G401.6 (cell line): ENCODE data around the gene TBC1D22A.

Experiments used
- FAIRE-seq: peaks from 2 replicates; lab custom pipeline; 2012; peaks lifted over from hg19 to GRCh38; lab: Jason Lieb, UNC

TBC1D22A gene

GRCh38 chr22:47205081-47205491 is 442.6 kb downstream of the TBC1D22A start:
- no peak for FAIRE-seq

GRCh38 chr22:47205554-47205953 is 443.1 kb downstream of the TBC1D22A start:
- no peak for FAIRE-seq

DNA sequence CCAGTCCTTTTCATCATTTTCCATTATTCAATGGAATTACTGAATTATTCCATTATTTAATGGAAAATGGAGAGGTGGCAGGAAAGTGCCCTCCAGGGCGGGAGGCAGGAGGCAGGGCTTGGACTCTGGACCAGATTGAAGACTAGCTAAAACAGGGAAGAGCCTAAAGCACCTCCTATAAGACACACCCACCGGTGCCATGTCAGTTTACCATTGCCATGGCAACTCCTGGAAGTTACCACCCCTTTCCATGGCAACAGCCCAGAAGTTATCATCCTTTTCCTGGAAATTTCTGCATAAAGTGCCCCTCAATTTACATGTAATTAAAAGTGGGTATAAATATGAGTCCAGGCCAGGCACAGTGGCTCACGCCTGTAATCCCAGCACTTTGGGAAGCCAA is 443.7 kb downstream of the TBC1D22A start:
- no peak for FAIRE-seq

- FAIRE-seq = no peak
Measured at GRCh38 chr22:47206666-47207218, 444.3 kb downstream of the TBC1D22A start.

GRCh38 chr22:47207387-47207786 is 444.9 kb downstream of the TBC1D22A start:
- FAIRE-seq = no peak

- no peak for FAIRE-seq
Measured at GRCh38 chr22:47207846-47208554, 445.6 kb downstream of the TBC1D22A start.

DNA sequence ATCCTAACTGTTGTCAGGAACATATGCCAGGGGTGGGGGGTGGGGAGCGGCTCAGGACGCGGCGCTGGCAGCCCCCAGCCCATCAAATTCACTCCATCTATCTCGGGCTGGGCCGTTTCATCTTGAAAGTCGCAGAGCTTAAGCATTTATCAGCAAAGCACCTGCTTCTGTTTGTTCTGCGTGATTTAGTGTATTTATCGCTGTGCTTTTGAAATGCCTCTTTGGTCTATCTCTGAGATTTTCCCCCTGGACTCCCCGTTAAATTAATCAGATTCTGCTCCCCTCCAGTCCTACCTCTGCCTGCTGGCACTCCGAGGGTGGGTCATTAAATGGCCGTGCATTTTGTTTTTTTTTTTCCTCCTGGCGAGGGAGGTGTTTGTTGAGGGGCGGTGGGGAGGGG is 446.2 kb downstream of the TBC1D22A start:
- FAIRE-seq = no peak

- no peak for FAIRE-seq
Measured at GRCh38 chr22:47209040-47209514, 446.6 kb downstream of the TBC1D22A start.

DNA sequence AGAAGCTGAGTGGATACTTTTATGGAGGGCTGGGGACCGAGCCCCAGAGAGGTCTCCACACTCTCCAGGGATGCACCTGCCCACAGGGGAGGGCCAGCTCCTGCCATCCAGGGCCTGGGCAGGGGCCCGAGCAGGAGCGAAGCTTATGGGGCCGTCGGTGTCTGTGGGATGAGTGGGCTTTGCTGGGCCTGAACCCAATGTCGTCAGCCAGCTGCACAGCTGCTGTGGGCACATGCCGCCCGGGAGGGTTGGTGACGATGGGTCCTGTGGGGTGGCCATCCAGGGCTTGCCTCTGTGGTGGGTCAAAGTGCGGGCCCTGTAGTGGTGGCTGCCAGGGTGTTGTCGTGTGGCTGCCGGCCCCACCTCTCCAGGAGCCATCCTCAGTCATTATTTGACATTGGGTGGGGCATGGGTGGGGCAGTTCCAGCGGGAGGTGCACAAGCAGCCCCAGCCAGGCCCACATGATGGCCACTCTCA is 447.1 kb downstream of the TBC1D22A start:
- no peak for FAIRE-seq

GRCh38 chr22:47210112-47210657 is 447.7 kb downstream of the TBC1D22A start:
- FAIRE-seq = no peak

- no peak for FAIRE-seq
Measured at GRCh38 chr22:47210686-47211085, 448.2 kb downstream of the TBC1D22A start.

- FAIRE-seq = no peak
Measured at GRCh38 chr22:47213571-47214230, 451.3 kb downstream of the TBC1D22A start.

GRCh38 chr22:47215851-47216250 is 453.4 kb downstream of the TBC1D22A start:
- FAIRE-seq = no peak

DNA sequence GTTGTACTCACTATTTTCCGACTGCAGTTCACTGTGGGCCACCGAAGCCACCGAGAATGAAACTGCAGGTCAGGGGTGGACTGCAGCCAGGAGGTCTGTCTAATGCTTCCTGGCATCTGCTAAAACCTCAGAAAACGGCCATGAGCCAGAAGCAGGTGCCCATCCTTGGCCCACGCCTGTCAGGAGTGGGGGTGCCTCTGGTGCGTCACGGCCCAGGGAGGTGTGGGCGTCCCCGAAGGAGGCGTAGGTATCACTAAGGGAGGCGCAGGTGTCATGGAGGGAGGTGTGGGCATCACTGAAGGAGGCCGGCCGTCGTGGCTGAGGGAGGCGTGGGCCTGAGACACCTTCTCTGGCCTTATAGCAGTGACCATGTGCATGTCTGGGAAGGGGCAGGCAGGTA is 456.2 kb downstream of the TBC1D22A start:
- FAIRE-seq = no peak

- FAIRE-seq = no peak
Measured at GRCh38 chr22:47219789-47220188, 457.3 kb downstream of the TBC1D22A start.

- no peak for FAIRE-seq
Measured at GRCh38 chr22:47220752-47221151, 458.3 kb downstream of the TBC1D22A start.

DNA sequence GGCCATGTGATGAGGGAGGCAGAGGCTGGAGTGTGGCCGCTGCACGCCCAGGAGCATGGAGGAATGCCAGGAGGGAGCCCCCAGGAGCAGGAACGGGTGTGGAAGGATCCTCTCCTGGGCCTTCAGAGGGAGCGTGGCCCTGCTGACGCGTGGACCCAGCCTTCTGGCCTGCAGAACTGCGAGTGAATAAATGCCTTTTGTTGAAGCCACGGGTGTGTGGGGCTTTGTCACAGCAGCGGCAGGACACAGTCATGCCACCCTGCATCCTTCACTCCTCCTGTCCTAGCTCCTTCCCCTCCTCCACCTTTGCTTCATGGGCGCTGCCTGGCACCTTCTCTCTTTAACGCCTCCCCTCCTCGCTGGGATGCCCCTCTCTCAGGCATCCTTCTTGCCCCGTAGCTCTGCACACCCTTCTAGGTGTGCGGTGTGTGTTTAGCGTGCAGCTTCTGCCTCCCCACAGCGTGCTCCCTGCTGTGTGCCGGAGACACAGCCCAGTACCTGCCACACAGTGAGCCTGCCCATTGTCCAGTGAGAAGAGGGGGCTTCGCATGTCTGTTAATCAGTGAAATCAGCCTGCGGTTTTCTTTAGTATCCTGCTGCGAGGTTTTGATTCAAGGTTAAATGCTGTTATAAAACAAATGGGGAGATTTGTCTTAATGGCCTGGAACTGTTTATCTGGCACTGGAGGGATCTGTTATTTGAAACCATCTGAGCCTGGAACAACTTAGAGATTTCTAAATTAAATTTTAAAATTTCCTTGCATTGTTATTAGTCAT is 459.6 kb downstream of the TBC1D22A start:
- FAIRE-seq = no peak
